ENCODE measurements around the gene SMARCA2.

DNA sequence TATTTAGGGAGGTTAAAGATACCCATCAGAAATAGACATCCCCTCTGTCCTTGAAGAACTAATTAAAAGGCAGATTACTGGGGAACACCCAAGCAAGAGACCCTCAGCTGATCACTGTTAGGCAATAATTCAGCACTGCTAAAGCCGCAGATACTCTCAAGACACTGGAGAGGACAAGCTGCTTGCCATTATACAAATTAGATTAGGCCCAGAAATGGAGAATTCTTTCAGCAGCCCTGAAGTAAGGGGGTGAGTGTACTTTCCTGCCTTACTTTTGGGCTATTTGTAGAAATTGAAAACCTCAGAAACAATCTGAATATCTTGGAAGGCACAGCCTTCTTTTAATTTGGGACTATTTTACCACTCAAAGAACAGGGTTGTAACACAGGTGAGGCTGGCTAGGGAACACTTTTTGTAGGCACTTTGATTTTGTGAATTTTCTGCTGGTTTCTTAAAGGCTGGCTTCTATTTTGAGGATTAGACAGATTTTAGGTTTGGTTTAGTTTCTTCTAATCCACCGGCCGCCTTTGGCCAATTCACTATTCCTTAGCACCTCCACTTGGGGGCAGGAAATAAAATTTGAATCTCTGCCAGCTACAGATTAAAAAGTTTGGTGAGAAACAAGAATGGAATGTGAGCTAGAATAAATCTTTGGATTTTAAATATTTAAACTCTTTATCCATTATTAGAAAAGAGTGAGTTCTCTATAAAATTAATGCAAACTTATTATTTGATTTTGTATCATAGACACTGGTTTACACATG lies 106.0 kb downstream of the SMARCA2 start:
- TF ChIP-seq, protein P1, sequence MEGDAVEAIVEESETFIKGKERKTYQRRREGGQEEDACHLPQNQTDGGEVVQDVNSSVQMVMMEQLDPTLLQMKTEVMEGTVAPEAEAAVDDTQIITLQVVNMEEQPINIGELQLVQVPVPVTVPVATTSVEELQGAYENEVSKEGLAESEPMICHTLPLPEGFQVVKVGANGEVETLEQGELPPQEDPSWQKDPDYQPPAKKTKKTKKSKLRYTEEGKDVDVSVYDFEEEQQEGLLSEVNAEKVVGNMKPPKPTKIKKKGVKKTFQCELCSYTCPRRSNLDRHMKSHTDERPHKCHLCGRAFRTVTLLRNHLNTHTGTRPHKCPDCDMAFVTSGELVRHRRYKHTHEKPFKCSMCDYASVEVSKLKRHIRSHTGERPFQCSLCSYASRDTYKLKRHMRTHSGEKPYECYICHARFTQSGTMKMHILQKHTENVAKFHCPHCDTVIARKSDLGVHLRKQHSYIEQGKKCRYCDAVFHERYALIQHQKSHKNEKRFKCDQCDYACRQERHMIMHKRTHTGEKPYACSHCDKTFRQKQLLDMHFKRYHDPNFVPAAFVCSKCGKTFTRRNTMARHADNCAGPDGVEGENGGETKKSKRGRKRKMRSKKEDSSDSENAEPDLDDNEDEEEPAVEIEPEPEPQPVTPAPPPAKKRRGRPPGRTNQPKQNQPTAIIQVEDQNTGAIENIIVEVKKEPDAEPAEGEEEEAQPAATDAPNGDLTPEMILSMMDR (IDR thresholded peaks at IDR 0.05): peak in 2 of 6 experiments; percentile 15 to 17
- TF ChIP-seq POLR2A (IDR thresholded peaks at IDR 0.05): no peak

All from thyroid gland (tissue), 4 donors.